Esophagus muscularis mucosa (tissue), 4 donors: ENCODE data around the gene AWAT2.

ENCODE experiments used
- EP300 ChIP-seq: sonication (generic); formaldehyde crosslinking; IDR thresholded peaks from one replicate; pipeline ENCODE4 v1.6.1; 2017; ENCODE audit warnings: antibody characterized with exemption
- POLR2A ChIP-seq: fragments of 450-650 bp; IDR thresholded peaks from one replicate; pipeline ENCODE4 v1.6.1; 2017; ENCODE audit warnings: antibody characterized with exemption, moderate library complexity, mild to moderate bottlenecking, low read depth
- POLR2AphosphoS5 ChIP-seq, 2 donors: sonication (generic); formaldehyde crosslinking; IDR thresholded peaks; one replicate each; pipeline ENCODE4 v1.6.1; 2017; ENCODE audit warnings: antibody characterized with exemption in 2 of 2
- TF ChIP-seq, protein P1 (sequence below), 3 experiments: fragments of 200-600 bp in 2 of 3; fragments of 450-650 bp in 1 of 3; sonication (generic) in 2 of 3; IDR thresholded peaks; one replicate each; pipeline ENCODE4 v1.5.1; 2017 to 2019; ENCODE audit warnings: antibody characterized with exemption in 3 of 3, mild to moderate bottlenecking in 2 of 3, moderate library complexity in 1 of 3

DNA sequence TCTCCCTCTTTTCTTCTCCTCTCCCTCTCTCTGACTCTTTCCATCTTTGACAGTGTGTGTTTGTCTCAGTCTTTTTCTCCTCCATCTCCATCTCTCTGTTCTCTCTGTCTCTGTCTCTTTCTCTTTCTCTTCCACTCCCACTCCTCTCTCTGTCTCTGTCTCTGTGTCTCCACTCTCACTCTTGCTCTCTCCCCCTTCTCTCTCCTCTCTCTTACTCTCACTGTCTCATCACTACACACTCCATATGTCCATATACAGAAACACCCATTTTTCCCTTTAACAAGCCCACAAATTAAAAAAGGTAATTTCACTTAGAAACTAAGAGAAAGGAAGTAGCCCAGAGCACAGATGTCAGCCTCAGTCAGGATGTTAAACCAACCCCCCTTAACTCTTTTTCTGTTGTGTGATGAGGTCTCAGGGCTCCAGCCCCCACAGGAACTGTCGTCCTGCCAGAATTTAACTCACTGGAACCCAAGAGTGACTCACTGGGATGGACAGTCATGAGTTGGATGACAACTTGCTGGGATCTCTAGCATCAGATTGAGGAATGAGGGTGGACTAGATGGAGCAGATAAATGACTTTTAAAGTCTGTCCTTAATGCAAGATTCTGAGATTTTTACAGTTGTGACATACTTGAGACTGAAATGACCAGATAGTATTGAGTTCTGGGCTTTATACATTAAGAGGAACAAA is 40.0 kb upstream of the AWAT2 start:
- TF ChIP-seq, protein P1, sequence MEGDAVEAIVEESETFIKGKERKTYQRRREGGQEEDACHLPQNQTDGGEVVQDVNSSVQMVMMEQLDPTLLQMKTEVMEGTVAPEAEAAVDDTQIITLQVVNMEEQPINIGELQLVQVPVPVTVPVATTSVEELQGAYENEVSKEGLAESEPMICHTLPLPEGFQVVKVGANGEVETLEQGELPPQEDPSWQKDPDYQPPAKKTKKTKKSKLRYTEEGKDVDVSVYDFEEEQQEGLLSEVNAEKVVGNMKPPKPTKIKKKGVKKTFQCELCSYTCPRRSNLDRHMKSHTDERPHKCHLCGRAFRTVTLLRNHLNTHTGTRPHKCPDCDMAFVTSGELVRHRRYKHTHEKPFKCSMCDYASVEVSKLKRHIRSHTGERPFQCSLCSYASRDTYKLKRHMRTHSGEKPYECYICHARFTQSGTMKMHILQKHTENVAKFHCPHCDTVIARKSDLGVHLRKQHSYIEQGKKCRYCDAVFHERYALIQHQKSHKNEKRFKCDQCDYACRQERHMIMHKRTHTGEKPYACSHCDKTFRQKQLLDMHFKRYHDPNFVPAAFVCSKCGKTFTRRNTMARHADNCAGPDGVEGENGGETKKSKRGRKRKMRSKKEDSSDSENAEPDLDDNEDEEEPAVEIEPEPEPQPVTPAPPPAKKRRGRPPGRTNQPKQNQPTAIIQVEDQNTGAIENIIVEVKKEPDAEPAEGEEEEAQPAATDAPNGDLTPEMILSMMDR (IDR thresholded peaks at IDR 0.05): no peak
- TF ChIP-seq POLR2AphosphoS5 (IDR thresholded peaks at IDR 0.05) (no peak), EP300 (no peak), POLR2A (no peak)
